ENCODE results near the gene GATAD2B.

GATAD2B gene

DNA sequence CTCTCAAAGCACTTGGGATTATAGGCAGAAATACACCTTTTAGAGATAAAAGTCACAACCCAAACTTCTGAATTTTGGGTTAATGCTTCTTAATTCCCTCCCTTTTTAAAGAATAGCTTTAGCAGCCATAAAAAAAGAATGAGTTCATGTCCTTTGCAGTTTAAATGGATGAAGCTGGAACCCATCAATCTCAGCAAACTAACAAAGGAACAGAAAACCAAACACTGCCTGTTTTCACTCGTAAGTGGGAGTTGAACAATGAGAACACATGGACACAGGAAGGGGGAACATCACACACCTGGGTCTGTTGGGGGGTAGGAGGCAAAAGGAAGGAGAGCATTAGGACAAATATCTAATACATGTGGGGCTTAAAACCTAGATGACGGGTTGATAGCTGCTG, 91.7 kb downstream of the GATAD2B start:
- in situ Hi-C loops (cut with MboI; ENCODE audit: low sequenced_read_pairs, unreplicated experiment), result no loop called here
- no peak for DNase-seq (ENCODE audit: low spot score)
- TF ChIP-seq, protein P1, sequence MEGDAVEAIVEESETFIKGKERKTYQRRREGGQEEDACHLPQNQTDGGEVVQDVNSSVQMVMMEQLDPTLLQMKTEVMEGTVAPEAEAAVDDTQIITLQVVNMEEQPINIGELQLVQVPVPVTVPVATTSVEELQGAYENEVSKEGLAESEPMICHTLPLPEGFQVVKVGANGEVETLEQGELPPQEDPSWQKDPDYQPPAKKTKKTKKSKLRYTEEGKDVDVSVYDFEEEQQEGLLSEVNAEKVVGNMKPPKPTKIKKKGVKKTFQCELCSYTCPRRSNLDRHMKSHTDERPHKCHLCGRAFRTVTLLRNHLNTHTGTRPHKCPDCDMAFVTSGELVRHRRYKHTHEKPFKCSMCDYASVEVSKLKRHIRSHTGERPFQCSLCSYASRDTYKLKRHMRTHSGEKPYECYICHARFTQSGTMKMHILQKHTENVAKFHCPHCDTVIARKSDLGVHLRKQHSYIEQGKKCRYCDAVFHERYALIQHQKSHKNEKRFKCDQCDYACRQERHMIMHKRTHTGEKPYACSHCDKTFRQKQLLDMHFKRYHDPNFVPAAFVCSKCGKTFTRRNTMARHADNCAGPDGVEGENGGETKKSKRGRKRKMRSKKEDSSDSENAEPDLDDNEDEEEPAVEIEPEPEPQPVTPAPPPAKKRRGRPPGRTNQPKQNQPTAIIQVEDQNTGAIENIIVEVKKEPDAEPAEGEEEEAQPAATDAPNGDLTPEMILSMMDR (IDR thresholded peaks at IDR 0.05; ENCODE audit: borderline replicate concordance, control extremely low read depth, extremely low read depth, insufficient read depth, missing control alignments), result no peak

- DNase-seq (ENCODE audit: low spot score), result no peak
- TF ChIP-seq, protein P1 (IDR thresholded peaks at IDR 0.05; ENCODE audit: borderline replicate concordance, control extremely low read depth, extremely low read depth, insufficient read depth, missing control alignments), result no peak
- in situ Hi-C loops (cut with MboI; ENCODE audit: low sequenced_read_pairs, unreplicated experiment), result no loop called here
Observed at GRCh38 chr1:153827168-153827964, 95.4 kb downstream of the GATAD2B start.

GRCh38 chr1:153818876-153819275, 103.9 kb downstream of the GATAD2B start:
- TF ChIP-seq, protein P1 (IDR thresholded peaks at IDR 0.05; ENCODE audit: borderline replicate concordance, control extremely low read depth, extremely low read depth, insufficient read depth, missing control alignments), result no peak
- DNase-seq (ENCODE audit: low spot score), result no peak
- in situ Hi-C loops (cut with MboI; ENCODE audit: low sequenced_read_pairs, unreplicated experiment), result no loop called here

DNA sequence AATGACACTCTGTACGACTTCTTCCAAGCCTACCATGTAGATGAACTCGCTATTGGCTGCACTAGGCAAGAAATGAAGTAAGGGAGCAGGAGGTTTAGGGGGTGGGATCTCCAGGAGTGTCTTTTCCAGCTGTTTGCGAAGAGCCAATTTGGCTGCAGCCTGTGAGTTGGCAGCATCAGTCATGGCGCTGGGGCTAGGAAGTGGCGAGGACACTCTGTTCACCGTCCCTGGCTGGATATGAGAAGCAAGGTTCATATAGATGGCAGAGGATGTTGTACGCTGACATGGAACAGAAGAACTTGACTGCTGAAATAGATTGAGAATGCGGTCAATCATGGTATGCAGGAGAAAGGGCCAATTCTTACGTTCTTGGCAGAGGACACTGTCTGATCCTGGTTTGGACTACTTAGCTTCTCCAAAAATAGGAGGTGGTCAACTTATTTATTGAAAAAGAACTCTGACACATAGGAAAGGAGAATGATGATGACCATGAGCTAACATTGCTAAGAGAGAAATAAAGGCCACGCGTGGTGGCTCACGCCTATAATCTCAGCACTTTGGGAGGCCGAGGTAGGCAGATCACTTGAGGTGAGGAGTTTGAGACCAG, 106.4 kb downstream of the GATAD2B start:
- DNase-seq (ENCODE audit: low spot score), result no peak
- TF ChIP-seq, protein P1 (IDR thresholded peaks at IDR 0.05; ENCODE audit: borderline replicate concordance, control extremely low read depth, extremely low read depth, insufficient read depth, missing control alignments), result no peak
- in situ Hi-C loops (cut with MboI; ENCODE audit: low sequenced_read_pairs, unreplicated experiment), result no loop called here

DNA sequence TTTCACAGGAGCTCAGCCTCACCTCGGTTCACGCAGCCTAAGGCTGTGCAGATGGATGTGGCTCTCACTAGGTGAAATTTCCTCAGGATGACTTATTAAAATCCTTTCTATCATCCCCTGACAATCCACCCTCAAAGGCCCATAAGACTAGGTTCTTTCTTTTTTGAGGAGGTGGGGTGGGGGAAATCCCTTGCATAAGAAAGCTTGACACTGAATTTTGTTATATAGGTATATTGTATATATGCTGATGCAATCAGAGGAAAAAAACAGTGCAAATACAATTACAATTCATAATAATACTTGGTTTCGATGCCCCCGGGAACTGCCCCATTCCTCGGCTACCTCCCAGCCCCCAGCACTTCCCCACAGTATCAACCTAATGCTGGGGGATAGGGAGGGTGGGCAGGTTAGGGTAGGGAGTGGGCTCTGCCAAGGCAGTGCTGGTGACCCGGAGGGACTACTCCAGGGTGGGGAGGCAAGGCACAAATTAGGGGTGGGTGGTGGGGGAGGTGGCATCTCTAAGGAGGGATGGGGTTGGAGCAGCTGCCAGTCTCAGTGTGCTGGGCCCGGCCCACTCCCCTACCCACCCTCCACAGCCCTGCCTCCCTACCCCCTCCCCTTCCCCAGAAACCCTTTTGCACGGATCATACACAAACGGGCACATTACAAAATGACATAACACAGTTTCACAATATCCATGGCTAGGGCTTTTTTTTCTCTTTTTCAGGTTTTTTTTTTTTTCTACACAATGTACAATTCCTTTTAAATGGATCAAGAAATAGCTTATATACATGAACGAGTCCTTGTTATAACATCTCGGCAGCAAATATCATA, 116.7 kb downstream of the GATAD2B start:
- TF ChIP-seq, protein P1 (IDR thresholded peaks at IDR 0.05; ENCODE audit: borderline replicate concordance, control extremely low read depth, extremely low read depth, insufficient read depth, missing control alignments), result no peak
- peak; percentile 41 for DNase-seq (ENCODE audit: low spot score)
- in situ Hi-C loops (cut with MboI; ENCODE audit: low sequenced_read_pairs, unreplicated experiment), result no loop called here

- in situ Hi-C loops (cut with MboI; ENCODE audit: low sequenced_read_pairs, unreplicated experiment), result no loop called here
- peak; percentile 89 for DNase-seq (ENCODE audit: low spot score)
- TF ChIP-seq, protein P1 (IDR thresholded peaks at IDR 0.05; ENCODE audit: borderline replicate concordance, control extremely low read depth, extremely low read depth, insufficient read depth, missing control alignments), result no peak
Observed at GRCh38 chr1:153805042-153805745, 117.6 kb downstream of the GATAD2B start.

Measured in GM13976 (cell line).